Measurements from ENCODE around the gene HIPK2. TPM values are rescaled to one million over a fixed set of nuclear protein-coding genes. Genes with fewer than 3 reads are reported as not detected.

HIPK2 gene
- total and polyA plus RNA-seq, 2 experiments from 2014 or later = 7.3 to 16.9 TPM

- no peak for TF ChIP-seq ZNF462 (CRISPR knock-in tag; IDR thresholded peaks at IDR 0.05)
- no peak for TF ChIP-seq CREB1 (CRISPR knock-in tag; IDR thresholded peaks at IDR 0.05; ENCODE audit: low read depth)
- no peak for TF ChIP-seq ZNF331 (CRISPR knock-in tag; IDR thresholded peaks at IDR 0.05; ENCODE audit: low read depth)
These were observed 255.0 kb downstream of the HIPK2 start (continued) for GRCh38 chr7:139522830-139523198.

- H3K27me3 Mint-ChIP-seq (ENCODE audit: insufficient read depth, low read depth, poor library complexity) = peaks cover 41% of the 10 kb centered on the region
- no peak overlapping the region for H3K4me3 ChIP-seq
- no peaks in the 10 kb centered on the region for H3K36me3 ChIP-seq (ENCODE audit: insufficient read depth)
- H3K9me2 ChIP-seq (ENCODE audit: insufficient read depth) = no peaks in the 10 kb centered on the region
- H3K79me2 ChIP-seq (replicated peaks; ENCODE audit: insufficient read depth) = no peaks in the 10 kb centered on the region
- H3K4me2 ChIP-seq = no peak overlapping the region
- H3K36me3 Mint-ChIP-seq (ENCODE audit: low read depth) = peaks cover 3% of the 10 kb centered on the region; the same call in 2 of the 3 replicates
- ATAC-seq (no peak), DNase-seq (ENCODE audit: low spot score) (no peak)
- H3K27ac Mint-ChIP-seq = no peak overlapping the region
- H4K20me1 ChIP-seq (replicated peaks; ENCODE audit: insufficient read depth) = no peaks in the 10 kb centered on the region
- peaks cover 4% of the 10 kb centered on the region; the same call in 2 of the 3 replicates for H3K4me1 Mint-ChIP-seq
- no peak for TF ChIP-seq CTCF (conservative IDR thresholded peaks at IDR 0.05; ENCODE audit: low read depth in 2 of 2)
- no peak for TF ChIP-seq CREB1 (CRISPR knock-in tag; IDR thresholded peaks at IDR 0.05; ENCODE audit: low read depth)
- no peak for TF ChIP-seq ZNF331 (CRISPR knock-in tag; IDR thresholded peaks at IDR 0.05; ENCODE audit: low read depth)
- TF ChIP-seq STAT1 (IDR thresholded peaks at IDR 0.05; ENCODE audit: unreplicated experiment) = no peak
- TF ChIP-seq REST (IDR thresholded peaks at IDR 0.05; ENCODE audit: unreplicated experiment) = no peak
- TF ChIP-seq JUNB (IDR thresholded peaks at IDR 0.05; ENCODE audit: unreplicated experiment) = no peak
- H2AFZ ChIP-seq = no peak overlapping the region
- H3K4me3 Mint-ChIP-seq = no peak overlapping the region
- H3K9me3 Mint-ChIP-seq = peaks cover 3% of the 10 kb centered on the region; the same call in 1 of the 3 replicates
- H3F3A ChIP-seq (replicated peaks; ENCODE audit: low read depth) = no peaks in the 10 kb centered on the region
- H3K4me1 ChIP-seq (ENCODE audit: insufficient read depth) = peaks cover 7% of the 10 kb centered on the region; the same call in 1 of the 2 replicates
- H3K27ac ChIP-seq (ENCODE audit: low read depth) = no peak overlapping the region
- H3K27me3 ChIP-seq (ENCODE audit: insufficient read depth) = peaks cover 42% of the 10 kb centered on the region
These were observed 256.4 kb downstream of the HIPK2 start for GRCh38 chr7:139521439-139521838.

All from GM23338 (cell line).